ENCODE data around the gene RPRD1B.
A peak's percentile ranks its signal among the peaks of the same experiment; 100 is the strongest.

Gene RPRD1B

GRCh38 chr20:38110525-38111178 lies 77.1 kb downstream of the RPRD1B start:
- Histone ChIP-seq H3K4me1 (peaks cover 37% of the 10 kb centered on the region), H3K36me3 (no peaks in the 10 kb centered on the region), H3K27me3 (no peaks in the 10 kb centered on the region), H3K4me3 (ENCODE audit: low read depth, low read length) (no peak overlapping the region), H3K9me3 (no peaks in the 10 kb centered on the region)
- no peak for DNase-seq
- TF ChIP-seq, protein P1, sequence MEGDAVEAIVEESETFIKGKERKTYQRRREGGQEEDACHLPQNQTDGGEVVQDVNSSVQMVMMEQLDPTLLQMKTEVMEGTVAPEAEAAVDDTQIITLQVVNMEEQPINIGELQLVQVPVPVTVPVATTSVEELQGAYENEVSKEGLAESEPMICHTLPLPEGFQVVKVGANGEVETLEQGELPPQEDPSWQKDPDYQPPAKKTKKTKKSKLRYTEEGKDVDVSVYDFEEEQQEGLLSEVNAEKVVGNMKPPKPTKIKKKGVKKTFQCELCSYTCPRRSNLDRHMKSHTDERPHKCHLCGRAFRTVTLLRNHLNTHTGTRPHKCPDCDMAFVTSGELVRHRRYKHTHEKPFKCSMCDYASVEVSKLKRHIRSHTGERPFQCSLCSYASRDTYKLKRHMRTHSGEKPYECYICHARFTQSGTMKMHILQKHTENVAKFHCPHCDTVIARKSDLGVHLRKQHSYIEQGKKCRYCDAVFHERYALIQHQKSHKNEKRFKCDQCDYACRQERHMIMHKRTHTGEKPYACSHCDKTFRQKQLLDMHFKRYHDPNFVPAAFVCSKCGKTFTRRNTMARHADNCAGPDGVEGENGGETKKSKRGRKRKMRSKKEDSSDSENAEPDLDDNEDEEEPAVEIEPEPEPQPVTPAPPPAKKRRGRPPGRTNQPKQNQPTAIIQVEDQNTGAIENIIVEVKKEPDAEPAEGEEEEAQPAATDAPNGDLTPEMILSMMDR (IDR thresholded peaks at IDR 0.05; ENCODE audit: low read depth, low read length): no peak

- TF ChIP-seq, protein P1 (IDR thresholded peaks at IDR 0.05; ENCODE audit: low read depth, low read length): no peak
- H3K36me3 ChIP-seq: no peaks in the 10 kb centered on the region
- H3K4me1 ChIP-seq: peaks cover 37% of the 10 kb centered on the region
- no peaks in the 10 kb centered on the region for H3K9me3 ChIP-seq
- no peak for DNase-seq
- no peaks in the 10 kb centered on the region for H3K27me3 ChIP-seq
- H3K4me3 ChIP-seq (ENCODE audit: low read depth, low read length): no peak overlapping the region
These were observed 78.1 kb downstream of the RPRD1B start for GRCh38 chr20:38111366-38112232.

DNA sequence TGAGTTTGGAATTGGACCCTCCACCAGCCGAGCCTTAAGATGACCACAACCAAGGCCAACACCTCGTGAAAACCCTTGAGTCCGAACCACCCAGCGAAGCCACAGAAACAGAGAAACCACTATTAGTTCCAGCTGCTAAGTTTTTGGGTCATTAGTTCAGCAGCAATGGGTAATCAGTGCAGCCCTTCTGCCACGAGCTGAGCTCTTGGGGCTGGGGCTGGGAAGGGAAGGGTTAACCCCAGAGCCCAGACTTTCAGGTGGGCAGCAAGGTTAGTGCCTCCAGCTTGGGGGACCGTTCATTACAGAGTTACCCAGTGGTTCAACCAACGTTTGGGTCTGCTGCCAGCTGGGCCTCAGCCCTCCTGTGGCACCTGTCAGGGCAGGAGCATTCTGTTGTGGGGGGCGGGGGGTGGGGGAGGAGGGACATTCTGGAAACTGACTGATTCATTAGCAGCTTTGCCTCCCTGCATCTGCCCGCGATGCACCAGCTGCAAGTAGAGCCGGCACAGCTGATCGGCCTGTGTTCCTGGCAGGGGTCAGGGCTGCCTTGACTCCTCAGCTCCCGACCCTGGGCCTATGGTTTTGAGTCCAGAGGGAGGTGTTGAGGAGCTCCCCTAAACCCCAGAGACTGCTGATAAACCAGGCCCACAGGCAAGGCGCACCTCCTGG lies 78.8 kb downstream of the RPRD1B start:
- no peaks in the 10 kb centered on the region for H3K27me3 ChIP-seq
- H3K9me3 ChIP-seq: no peaks in the 10 kb centered on the region
- no peak overlapping the region for H3K4me3 ChIP-seq (ENCODE audit: low read depth, low read length)
- TF ChIP-seq, protein P1 (IDR thresholded peaks at IDR 0.05; ENCODE audit: low read depth, low read length): no peak
- H3K4me1 ChIP-seq: peaks cover 37% of the 10 kb centered on the region
- DNase-seq: no peak
- H3K36me3 ChIP-seq: no peaks in the 10 kb centered on the region

GRCh38 chr20:38112930-38113294 lies 79.4 kb downstream of the RPRD1B start:
- H3K36me3 ChIP-seq: no peaks in the 10 kb centered on the region
- no peaks in the 10 kb centered on the region for H3K27me3 ChIP-seq
- H3K4me1 ChIP-seq: peaks cover 37% of the 10 kb centered on the region
- DNase-seq: no peak
- no peaks in the 10 kb centered on the region for H3K9me3 ChIP-seq
- TF ChIP-seq, protein P1 (IDR thresholded peaks at IDR 0.05; ENCODE audit: low read depth, low read length): no peak
- H3K4me3 ChIP-seq (ENCODE audit: low read depth, low read length): no peak overlapping the region

DNA sequence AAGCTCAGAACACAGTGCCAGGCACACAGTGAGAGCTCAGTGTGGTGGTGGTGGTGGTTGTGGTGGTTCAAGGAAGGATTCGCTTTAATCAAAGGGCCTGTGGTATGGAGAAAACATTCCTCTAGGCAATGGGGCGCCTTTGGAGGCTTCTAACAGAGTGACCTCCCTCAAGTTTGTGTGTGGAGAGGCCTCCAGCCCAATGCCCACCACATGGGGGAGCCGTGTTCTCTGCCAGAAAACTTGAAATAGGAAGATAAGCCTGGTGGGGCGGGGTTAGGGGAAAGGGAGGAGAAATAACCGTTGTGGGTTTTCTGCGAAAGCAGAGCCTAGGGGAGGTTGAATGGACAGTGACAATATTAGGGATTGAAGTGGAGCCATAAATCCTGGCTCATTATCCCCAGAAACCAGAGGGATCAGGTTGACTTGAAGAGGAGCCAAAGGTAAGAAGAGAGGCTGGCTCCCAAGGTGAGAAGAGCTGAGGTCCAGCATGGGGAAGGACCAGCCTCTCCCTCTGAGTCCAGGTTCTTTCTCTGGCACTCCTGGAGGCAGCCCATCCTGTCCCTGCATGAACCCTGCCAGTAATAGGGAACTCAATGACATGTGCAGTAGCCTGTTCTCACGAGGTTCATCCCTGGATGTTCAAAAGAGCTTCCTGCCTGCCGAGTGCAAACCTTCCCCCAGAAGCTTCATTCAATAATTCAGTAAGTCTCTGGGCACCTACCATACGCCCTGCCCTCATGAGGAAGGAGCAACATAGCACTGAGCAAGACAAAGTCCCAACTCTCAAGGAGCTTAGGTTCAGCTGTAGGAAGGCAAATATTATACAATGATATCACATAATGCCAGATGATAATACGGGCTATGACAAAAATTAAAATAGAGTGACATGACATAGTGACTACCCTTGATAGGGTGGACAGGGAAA lies 80.1 kb downstream of the RPRD1B start:
- Histone ChIP-seq H3K4me1 (peaks cover 32% of the 10 kb centered on the region), H3K9me3 (no peaks in the 10 kb centered on the region), H3K27me3 (no peaks in the 10 kb centered on the region), H3K36me3 (no peaks in the 10 kb centered on the region), H3K4me3 (ENCODE audit: low read depth, low read length) (no peak overlapping the region)
- TF ChIP-seq, protein P1 (IDR thresholded peaks at IDR 0.05; ENCODE audit: low read depth, low read length): peak; percentile 67
- peak; percentile 76 for DNase-seq
